Stimulated activated CD8-positive, alpha-beta memory T cell treated with anti-CD3 and anti-CD28 coated beads, Interleukin-4, amount 100 ng/mL, for 48 hours (primary cell): ENCODE results near the gene KLHL5.
A peak's percentile ranks its signal among the peaks of the same experiment; 100 is the strongest.
"Not testable (repeated sequence)": the region's sequence is repeated elsewhere in the genome, so short reads cannot be mapped to it uniquely, and the experiment has no call there.

Experiments
- DNase-seq: peaks from one replicate; pipeline ENCODE4 v3.0.0-alpha.2; 2020

The KLHL5 gene, protein sequence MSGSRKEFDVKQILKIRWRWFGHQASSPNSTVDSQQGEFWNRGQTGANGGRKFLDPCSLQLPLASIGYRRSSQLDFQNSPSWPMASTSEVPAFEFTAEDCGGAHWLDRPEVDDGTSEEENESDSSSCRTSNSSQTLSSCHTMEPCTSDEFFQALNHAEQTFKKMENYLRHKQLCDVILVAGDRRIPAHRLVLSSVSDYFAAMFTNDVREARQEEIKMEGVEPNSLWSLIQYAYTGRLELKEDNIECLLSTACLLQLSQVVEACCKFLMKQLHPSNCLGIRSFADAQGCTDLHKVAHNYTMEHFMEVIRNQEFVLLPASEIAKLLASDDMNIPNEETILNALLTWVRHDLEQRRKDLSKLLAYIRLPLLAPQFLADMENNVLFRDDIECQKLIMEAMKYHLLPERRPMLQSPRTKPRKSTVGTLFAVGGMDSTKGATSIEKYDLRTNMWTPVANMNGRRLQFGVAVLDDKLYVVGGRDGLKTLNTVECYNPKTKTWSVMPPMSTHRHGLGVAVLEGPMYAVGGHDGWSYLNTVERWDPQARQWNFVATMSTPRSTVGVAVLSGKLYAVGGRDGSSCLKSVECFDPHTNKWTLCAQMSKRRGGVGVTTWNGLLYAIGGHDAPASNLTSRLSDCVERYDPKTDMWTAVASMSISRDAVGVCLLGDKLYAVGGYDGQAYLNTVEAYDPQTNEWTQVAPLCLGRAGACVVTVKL

DNA sequence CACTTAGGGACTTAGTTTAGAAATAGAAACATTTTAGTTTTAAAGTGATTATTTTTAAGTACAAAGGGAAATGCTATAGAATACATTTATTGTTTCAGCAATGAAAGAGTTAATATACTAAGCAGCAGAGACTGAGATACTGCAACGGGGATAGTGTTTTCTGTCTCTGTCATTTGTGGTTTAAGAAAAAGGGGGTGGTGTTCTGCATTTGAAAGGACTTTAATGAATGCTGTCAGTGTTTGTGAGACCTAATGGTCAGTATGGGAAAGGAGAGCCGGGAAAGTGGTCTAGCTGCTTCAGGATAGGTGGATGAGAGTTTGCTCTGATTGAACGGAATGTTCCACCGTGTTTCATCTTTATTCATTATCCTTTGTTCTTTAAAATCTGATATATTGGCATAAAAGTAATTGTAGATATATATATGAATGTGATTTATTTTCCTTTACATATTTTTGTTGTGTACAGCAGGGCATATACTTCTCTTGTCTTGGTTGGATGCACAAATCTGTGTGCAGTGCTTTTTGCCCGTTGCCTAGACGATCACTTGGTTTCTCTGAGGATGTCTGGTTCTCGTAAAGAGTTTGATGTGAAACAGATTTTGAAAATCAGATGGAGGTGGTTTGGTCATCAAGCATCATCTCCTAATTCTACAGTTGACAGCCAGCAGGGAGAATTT lies at the start of gene KLHL5:
Gene KLHL5, plus strand, starts transcription at position 139 of the 676 bp plus-strand sequence. Its CDS starts 421 bp downstream, at position 560.
- DNase-seq, result no peak

DNA sequence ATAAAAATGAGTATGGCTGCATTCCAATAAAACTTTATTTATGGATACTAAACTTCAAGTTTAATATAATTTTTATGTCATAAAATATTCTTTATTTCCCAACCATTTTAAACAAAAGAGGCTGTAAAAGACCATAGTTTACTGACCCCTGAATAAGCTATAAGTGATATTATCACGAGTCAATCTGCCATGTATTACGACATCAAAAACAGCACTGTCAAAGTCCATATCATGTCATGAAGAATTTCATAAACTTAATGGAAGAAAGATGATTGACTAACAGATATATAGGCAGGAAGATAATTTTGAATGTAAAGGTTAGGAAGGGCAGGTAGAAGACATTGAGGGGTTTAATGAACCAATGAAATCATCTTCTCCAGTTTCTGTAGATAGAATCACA lies 48.0 kb upstream of the KLHL5 start:
- no peak for DNase-seq

DNA sequence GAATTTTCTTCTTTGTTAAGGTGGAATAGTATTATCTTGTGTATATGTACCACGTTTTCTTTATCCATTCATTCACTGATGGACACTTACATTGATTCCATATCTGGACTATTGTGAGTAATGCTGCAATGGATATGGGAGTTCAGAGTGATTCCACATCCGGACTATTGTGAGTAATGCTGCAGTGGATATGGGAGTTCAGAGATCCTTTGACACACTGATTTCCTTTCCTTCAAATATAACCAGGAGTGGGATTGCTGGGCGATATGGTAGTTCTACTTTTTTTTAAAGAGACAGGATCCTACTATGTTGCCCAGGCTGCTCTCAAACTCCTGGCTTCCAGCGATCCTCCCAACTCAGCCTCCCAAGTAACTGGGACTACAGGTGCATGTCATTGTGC lies 41.9 kb upstream of the KLHL5 start:
- no peak for DNase-seq

DNA sequence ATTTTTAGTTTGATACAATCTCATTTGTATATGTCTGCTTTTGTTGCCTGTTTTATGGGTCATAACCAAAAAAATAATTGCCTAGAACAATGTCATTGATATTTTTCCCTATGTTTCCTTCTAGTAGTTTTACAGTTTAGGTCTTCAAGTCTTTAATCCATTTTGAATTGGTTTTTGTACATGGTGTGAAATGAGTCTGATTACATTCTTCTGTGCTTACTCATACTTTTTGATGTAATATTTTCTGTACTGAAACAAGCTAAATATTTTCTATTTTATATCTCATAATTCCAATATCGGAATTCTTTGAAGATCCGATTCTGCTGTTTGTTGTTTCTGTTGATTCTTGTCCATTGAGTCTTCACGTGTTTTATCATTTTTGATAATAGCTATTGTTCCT lies 40.4 kb upstream of the KLHL5 start:
- no peak for DNase-seq

DNA sequence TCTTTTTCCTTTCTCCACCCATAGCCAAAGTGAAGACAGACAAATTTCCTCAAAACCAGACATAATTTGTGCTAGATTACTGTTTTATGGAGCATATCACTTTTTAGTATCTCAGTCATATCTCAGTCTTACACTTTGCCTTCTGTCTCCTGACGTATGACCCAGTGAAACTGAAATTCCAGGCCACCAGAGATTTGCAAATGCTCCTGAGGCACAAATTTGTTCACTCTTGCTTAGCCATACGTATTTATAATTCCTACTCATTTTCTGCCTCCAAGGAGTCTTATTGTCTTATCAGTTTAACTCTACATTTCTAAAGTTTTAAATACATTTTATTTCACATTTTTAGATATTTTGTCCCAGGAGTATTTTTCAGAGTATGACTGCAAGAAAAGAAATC lies 39.8 kb upstream of the KLHL5 start:
- DNase-seq, result no peak

DNA sequence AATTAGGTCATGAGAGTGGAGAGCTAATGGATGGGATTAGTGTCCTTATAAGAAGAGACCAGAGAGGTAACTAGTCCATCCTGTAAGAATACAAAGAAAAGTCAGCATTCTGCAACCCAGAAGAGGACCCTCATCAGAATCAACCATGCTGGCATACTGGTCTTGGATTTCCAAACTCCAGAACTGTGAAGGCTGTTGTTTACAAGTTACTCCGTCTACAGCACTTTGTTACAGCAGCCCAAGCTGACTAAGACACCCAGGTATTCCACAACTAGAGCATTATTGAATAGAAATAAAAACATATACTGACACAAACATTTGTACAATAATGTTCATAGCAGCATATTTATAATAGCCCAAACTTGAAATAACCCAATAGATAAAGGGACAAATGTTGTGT lies 39.0 kb upstream of the KLHL5 start:
- DNase-seq, result no peak

DNA sequence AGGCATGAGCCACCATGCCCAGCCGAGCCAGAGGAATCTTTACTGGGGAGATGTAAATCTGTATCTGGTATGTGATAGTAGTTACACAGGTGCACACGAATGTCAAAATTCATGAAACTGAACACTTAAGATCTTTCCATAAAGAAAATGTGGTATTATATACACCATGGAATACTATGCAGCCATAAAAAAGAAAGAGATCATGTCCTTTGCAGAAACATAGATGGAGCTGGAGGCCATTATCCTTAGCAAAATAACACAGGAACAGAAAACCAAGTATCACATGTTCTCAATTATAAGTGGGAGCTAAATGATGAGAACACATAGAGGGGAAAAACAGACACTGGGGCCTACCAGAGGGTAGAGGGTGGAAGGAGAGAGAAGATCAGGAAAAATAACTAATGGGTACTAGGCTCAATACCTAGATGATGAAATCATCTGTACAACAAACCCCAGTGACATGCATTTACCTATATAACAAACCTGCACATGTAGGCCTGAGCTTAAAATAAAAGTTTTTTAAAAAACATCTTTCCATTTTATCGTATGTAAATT lies 37.6 kb upstream of the KLHL5 start:
- no peak for DNase-seq

DNA sequence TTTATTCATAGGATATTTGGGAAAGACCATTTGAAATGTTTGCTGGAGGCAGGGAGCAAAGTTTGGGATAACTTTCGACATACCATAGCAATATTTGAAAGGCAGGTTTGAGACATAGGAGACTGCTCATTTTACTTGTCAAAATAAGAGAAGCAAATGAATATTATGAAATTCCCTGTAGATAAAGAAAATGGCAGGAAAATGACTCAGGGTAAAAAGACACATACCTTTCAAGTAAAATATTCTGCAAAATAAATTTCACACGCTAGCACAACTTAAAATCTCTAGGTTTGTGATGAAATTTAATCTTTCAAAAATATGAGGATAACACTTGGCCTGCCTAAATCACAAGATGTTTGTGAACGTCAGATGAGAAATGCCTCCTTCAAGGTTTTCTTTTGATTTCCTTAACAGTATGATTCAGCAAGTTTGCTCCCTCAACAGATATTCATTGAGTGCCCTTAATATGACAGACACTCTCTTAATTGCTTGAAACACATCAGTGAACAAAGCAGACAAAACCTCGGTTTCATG lies 36.4 kb upstream of the KLHL5 start:
- no peak for DNase-seq

DNA sequence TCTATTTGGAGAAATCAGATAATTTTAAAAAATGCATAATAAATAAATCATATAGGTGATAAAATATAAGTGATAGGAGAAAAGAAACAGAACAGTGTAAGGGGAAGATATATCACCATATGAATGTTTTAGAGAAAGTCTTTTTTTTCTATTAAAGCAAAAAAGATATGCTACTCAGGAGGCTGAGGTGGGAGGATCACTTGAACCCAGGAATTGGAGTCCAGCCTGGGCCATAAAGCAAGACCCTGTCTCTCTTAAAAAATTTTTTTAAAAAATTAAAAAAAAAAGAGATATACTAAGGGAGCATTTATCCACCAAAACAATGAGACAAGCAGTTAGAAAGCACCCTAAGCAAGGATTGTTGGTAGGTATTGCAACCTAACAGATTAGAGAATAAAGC lies 35.9 kb upstream of the KLHL5 start:
- no peak for DNase-seq

DNA sequence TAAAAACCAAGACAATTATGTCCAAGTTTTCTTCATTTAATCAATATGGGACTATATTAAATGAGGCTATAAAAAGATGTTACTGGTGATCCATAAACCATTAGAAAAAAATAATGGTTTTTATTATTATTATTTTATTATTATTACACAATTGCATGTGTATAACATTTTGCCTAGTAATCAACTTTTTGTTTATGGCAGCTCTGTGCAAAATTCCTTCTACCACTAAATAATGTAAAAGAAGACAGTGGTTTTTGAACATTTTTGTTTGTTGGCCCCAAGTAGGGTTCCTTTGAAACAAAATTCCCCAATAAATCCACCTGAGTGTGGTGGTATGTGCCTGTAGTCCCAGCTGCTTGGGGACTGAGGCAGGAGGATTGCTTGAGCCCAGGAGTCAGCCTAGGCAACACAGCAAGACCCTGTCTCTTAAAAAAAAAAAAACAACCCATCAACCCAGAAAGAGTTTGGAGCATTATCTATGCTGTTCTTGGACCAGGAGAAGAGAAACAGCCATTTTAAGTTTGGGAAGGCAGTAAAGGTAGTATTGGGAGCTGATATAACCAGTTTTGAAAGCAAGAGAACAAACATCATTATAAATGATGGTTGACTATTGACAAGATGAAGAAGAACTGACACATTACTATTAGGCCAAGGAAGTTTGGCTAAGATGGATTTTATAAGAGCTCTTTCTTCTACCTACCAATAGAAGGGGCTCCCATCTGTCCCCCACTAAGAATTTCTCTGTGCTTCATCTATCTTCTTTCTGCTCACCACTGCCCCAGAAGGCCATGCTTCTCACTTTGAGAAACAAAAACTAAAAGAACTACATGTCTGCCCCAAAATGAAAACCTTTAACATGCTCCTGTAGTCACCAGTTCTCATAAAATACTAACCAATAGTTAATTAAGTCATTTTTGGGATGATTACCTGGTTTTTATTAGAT lies 32.0 kb upstream of the KLHL5 start:
- DNase-seq, result no peak

DNA sequence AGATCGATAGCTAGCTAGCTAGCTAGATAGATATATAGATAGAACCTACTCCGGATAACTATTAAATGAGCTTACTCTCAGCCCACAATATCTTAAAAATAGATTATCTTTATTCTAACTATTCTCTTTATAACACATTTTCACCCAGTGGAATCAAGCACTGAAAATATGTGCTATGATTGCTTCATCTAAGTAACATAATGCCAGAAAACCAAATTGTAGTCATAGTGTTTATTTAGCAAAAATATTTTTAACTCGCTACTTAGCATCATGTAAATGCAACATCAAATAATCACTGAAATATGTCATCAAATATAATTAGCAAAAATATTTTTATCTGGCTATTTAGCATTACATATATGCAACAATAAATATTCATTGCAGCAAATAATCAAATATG lies 31.3 kb upstream of the KLHL5 start:
- DNase-seq, result no peak

DNA sequence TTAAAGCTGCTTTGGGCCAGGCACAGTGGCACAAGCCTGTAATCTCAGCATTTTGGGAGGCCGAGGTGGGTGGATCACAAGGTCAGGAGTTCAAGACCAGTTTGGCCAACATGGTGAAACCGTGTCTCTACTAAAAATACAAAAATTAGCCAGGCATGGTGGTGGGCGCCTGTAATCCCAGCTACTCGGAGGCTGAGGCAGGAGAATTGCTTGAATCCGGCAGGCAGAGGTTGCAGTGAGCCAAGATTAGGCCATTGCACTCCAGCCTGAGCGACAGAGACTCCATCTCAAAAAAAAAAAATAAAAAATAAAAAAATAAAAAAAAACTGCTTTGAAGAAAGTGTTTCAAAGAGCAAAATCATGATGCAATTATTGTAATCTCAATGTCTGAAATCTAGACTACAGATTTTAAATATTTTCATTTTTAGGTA lies 30.4 kb upstream of the KLHL5 start:
- DNase-seq, result not testable (repeated sequence)

DNA sequence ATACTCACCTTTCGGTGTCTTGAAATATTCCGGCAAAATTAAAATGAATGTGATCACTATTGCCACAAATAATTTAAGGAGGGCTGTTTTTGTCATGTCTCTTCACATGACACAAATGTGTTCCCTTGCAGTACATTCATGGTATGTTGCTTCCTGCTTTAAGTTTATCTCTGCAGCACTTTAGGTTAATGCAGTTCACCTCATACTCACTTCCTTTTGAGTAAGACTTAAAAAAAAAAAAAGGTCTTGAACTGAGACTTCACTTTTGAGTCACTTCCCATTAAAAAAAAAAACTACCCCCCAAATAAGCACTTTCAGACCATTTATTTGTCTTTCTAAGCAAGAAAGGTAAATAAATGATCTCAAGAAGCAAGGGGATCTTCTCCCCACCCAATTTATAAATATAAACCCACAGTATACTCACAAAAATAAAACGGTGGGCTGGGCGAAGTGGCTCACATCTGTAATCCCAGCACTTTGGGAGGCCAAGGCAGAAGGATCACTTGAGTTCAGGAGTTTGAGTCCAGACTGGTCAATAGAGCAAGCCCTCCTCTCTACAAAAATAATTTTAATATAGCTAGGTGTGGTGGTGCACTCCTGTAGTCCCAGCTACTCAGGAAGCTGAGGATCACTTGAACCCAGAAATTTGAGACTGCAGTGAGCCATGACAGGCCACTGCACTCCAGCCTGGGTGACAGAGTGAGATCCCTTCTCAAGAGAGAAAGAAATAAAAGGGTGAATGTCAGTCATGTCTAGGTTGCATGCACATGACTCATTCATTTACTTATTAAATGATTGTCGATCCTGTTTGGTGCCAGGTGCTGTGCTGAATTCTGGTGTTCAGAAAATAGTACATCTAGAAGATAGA lies 29.6 kb upstream of the KLHL5 start, which contains the start of gene TMEM156:
Gene TMEM156, minus strand, starts transcription at position 192 of the 868 bp plus-strand sequence. Its CDS starts 96 bp downstream, at position 96.
- peak; percentile 46 for DNase-seq

DNA sequence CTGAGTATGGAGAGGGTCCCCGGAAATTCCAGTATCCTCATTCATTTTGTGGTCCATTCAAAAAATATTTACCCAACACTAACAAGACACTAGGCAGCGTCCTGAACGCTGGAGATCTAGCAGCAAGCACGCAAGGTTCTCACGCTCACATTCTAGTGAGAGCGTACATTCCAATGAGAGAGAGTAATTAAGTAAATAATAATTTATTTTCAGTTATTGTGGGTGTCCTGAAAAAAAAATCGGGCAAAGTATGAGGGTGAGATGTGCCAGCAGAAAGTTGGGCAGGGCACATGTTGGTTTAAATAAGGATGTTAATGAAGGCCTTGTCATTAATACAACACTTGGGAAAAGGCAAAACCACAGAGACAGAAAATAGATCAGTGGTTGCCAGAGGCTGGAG lies 25.9 kb upstream of the KLHL5 start:
- no peak for DNase-seq

DNA sequence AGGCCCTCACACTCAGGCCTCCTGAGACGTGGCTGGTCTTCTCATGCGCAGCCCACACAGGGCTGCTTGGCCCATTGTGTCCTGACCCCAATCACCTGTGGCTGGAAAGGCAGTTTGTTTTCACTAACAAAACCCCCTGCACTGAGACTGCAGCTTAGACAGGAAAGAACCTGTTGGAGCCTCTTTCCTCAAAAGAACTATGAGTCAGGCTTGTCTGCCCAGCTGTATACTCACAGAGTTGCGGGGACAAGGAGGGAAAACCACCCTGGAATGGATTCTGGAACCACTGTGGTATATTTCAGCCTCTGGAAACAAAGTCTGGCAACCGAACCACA lies 24.6 kb upstream of the KLHL5 start:
- no peak for DNase-seq

DNA sequence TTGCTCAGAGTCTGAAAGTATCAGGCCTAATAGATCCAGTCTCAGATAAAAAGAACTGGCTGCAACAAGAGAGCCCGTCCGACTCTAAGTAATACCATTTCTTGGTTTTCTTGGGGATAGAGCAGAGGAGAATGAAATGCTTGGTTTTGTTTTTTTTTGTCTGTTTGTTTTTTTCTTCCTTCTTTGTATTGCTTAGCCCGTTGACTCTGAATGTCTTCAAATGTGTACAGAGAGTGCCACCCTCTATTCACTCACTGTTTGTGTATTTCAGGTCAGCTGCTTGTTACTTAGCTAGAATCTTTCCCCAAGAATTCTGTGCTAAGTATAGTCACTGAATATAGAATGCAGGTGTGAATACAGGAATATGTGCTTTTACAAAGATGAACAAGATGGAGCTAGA lies 24.1 kb upstream of the KLHL5 start:
- no peak for DNase-seq

DNA sequence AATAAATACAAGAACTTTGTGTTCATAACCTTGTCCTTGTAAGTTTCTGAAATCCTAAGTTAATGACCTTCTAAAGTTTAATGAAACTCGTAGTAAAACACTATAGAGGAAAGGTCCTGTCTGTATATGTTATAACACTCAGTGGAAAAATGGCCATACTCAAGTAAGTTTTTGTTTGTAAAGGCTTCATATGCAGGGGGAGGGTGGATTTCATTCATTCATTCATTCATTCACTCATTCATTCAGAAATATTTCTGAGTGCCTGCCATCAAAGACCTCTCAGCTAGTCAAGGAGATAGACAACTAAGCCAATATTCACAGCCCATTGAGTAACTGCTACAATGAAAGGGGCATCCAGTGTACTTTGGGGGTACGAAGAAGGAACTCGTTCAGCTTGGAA lies 22.9 kb upstream of the KLHL5 start:
- DNase-seq, result no peak

DNA sequence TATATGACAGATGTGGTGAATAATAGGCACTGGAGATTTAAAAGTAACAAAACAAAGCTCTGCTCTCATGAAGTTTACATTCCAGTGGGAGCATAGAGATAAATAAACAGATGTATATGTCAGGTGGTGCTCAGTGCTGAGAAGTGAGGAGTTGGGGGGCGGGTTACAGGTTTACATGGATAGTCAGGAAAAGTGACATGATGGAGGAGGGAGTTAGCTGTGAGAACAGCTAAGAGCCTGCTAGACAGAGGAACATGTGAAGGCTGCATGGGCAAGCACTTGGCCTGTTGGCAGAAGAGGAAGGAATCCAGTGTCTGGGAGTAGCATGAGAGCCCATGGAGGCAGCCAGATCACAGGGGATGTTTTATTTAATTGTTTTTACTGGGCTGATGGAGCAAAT lies 19.7 kb upstream of the KLHL5 start:
- no peak for DNase-seq

DNA sequence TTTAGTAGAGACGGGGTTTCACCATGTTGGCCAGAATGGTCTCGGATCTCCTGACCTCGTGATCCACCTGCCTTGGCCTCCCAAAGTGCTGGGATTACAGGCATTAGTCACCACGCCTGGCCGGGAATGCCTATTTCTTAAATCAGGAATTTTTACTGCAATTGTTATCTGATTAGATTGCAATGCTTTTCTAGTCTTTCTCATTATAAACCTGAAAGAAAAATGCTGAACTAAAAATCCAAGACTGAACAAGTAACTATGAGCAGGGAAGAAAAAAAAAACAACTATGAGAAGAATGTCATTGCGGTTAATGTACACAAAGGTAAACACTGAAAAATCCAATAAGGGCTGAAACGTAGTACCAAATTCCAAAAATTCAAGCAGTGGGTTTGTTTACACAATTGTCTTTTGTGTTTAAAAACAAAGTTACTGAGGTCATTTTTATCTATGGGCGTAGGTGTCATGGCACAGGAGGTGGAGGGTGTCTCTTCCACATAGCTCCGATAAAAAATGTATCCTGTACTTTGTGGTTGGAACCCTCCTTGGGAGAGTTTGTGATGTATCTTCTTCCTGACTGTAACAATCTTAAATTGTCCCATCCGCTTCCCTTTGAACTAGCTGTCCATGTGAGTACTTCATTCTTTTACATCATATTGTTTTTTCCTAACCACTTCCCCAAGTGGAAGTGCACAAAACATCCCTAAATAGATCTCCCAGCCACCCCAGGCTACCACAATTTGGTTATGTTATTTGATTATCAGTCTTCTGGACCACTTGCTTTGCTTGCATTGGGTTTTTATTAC lies 18.8 kb upstream of the KLHL5 start:
- DNase-seq, result no peak

DNA sequence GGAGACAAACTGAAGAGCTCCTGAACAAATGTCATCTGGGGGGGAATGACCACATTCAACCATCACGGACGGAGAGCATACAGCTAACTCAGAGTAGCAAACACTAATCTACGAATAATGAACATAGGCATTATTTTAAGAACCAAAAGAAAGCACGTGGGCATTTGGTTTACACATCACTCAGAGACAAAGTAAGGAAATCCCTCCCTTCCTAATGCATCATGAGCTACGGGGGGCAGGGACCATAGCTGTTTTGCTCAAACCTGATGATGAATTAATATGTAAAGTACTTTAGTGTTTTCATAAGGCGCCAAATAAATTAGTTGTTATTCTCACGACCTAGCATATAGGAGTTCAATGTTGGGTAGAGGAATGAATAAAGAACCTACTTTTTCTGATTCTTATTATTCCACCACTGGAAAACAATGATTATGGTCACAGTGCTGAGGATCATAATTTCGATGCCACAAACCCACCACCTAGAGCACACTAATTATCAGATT lies 18.1 kb upstream of the KLHL5 start:
- DNase-seq, result no peak
